ENCODE data around the gene CAPN1. TPM values are rescaled to one million over a fixed set of nuclear protein-coding genes. Genes with fewer than 3 reads are reported as not detected.

The CAPN1 gene
- total and polyA plus RNA-seq, 2 of the 13 experiments (the other 11 are each of a cell fraction or from before 2014, with no cell fraction given), result 57.3 to 82.6 TPM

DNA sequence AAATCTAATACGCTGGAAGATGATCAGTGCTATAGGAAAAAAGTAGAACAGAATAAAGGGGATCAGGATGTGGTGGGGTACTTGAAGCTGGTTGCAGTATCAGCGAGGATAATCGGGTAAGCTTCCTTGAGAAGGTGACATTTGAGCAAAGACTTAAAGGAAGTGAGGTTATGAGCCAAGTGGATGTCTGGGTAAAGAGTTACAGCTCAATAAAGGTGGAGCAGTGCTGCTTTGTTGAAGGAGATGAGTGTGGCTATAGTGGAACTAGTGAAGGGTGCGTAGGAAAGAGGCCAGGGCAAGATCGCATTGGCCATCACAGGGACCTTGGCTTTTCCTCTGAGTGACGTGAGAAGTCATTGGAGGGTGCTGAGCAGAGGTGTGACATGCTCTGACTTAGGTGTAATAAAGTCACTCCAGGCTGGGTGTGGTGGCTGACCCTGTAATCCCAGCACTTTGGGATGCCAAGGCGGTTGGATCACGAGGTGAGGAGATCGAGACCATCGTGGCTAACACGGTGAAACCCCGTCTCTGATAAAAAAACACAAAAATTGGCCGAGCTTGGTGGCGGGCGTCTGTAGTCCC lies 45.1 kb upstream of the CAPN1 start:
- no peaks in the 10 kb centered on the region; a peak in 1 of 5 replicates for H3K27me3 ChIP-seq (ENCODE audit: control insufficient read depth in 1 of 2, insufficient read depth in 2 of 2, low read length in 2 of 2)
- H2AFZ ChIP-seq (ENCODE audit: low read length), result no peak overlapping the region
- H3K36me3 ChIP-seq (replicated peaks in 1 of 2; ENCODE audit: control insufficient read depth in 1 of 2, insufficient read depth in 2 of 2, low read length in 2 of 2), result peaks cover 5 to 15% of the 10 kb centered on the region in 2 experiments; a peak in 4 of 5 replicates
- H4K20me1 ChIP-seq (ENCODE audit: insufficient read depth, low read length), result peaks cover 13% of the 10 kb centered on the region
- ATAC-seq (no peak), FAIRE-seq (no peak), DNase-seq (ENCODE audit: low spot score) (no peak)
- no peak overlapping the region for H3K9ac ChIP-seq (ENCODE audit: insufficient read depth, low read depth, low read length)
- no peak overlapping the region for H3K27ac ChIP-seq (ENCODE audit: extremely low read length, insufficient read depth, low read length)
- ChIA-PET CTCF (ENCODE audit: low intra/inter-chr PET ratio, low total read pairs) (no interaction called here), POLR2A (interaction anchor here (1.1 to 5.1 kb wide), 5 partner anchors 11 to 44 kb away, joined by 5 to 105 read pairs (median 85); partner anchors contain the start of genes CAPN1, FAU, MRPL49 and SPDYC)
- in situ Hi-C loops (cut with HindIII; ENCODE audit: extremely low pct_ligation_motif_present, low pct_unique_long_range_greater_than_20kb), result no loop called here
- no peak overlapping the region for H3K4me2 ChIP-seq (ENCODE audit: low read depth, low read length)
- intact Hi-C loops (cut with micrococcal nuclease; ENCODE audit: unreplicated experiment), result no loop called here
- no peaks in the 10 kb centered on the region for H3K9me3 ChIP-seq (ENCODE audit: low read length)
- no peak overlapping the region for H3K4me3 ChIP-seq (replicated peaks in 1 of 3; ENCODE audit: insufficient read depth in 1 of 3, low read depth in 2 of 3, low read length in 3 of 3)
- peaks cover 38% of the 10 kb centered on the region for H3K4me1 ChIP-seq (ENCODE audit: insufficient read depth, low read length)
- WGBS (ENCODE audit: low lambda C conversion rate), result 94% methylated on average over 15 of the region's 15 CpGs
- TF ChIP-seq DNMT1 (CRISPR knock-in tag; IDR thresholded peaks at IDR 0.05) (no peak), GFI1 (CRISPR knock-in tag; IDR thresholded peaks at IDR 0.05; ENCODE audit: borderline replicate concordance) (no peak), MEIS1 (CRISPR knock-in tag; IDR thresholded peaks at IDR 0.05; ENCODE audit: borderline replicate concordance) (no peak), SP4 (CRISPR knock-in tag; IDR thresholded peaks at IDR 0.05) (no peak), ZNF772 (CRISPR knock-in tag; IDR thresholded peaks at IDR 0.05) (no peak), ZNF879 (CRISPR knock-in tag; IDR thresholded peaks at IDR 0.05) (no peak), SIN3A (IDR thresholded peaks at IDR 0.05; ENCODE audit: borderline replicate concordance, low read depth, low read length) (no peak), SALL2 (CRISPR knock-in tag; IDR thresholded peaks at IDR 0.05) (no peak), ARNT (IDR thresholded peaks at IDR 0.05) (no peak), CEBPG (CRISPR knock-in tag; IDR thresholded peaks at IDR 0.05) (no peak), ZNF496 (CRISPR knock-in tag; IDR thresholded peaks at IDR 0.05; ENCODE audit: insufficient replicate concordance) (no peak), GATAD1 (CRISPR knock-in tag; IDR thresholded peaks at IDR 0.05) (no peak)
- TF ChIP-seq, protein P1, sequence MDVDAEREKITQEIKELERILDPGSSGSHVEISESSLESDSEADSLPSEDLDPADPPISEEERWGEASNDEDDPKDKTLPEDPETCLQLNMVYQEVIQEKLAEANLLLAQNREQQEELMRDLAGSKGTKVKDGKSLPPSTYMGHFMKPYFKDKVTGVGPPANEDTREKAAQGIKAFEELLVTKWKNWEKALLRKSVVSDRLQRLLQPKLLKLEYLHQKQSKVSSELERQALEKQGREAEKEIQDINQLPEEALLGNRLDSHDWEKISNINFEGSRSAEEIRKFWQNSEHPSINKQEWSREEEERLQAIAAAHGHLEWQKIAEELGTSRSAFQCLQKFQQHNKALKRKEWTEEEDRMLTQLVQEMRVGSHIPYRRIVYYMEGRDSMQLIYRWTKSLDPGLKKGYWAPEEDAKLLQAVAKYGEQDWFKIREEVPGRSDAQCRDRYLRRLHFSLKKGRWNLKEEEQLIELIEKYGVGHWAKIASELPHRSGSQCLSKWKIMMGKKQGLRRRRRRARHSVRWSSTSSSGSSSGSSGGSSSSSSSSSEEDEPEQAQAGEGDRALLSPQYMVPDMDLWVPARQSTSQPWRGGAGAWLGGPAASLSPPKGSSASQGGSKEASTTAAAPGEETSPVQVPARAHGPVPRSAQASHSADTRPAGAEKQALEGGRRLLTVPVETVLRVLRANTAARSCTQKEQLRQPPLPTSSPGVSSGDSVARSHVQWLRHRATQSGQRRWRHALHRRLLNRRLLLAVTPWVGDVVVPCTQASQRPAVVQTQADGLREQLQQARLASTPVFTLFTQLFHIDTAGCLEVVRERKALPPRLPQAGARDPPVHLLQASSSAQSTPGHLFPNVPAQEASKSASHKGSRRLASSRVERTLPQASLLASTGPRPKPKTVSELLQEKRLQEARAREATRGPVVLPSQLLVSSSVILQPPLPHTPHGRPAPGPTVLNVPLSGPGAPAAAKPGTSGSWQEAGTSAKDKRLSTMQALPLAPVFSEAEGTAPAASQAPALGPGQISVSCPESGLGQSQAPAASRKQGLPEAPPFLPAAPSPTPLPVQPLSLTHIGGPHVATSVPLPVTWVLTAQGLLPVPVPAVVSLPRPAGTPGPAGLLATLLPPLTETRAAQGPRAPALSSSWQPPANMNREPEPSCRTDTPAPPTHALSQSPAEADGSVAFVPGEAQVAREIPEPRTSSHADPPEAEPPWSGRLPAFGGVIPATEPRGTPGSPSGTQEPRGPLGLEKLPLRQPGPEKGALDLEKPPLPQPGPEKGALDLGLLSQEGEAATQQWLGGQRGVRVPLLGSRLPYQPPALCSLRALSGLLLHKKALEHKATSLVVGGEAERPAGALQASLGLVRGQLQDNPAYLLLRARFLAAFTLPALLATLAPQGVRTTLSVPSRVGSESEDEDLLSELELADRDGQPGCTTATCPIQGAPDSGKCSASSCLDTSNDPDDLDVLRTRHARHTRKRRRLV (CRISPR knock-in tag; IDR thresholded peaks at IDR 0.05), result no peak
- peaks cover 24% of the 10 kb centered on the region for H3K79me2 ChIP-seq (ENCODE audit: insufficient read depth, low read length)
- no TSS peak for BruUV-seq (replicated peaks)
